HepG2 (cell line): Measurements from ENCODE around the gene CKS1B. TPM values are rescaled to one million over a fixed set of nuclear protein-coding genes. Genes with fewer than 3 reads are reported as not detected.

Experiments used
- CTCF ChIP-seq: sonication (generic); formaldehyde crosslinking; IDR thresholded peaks from 2 replicates; pipeline ENCODE4 v1.5.0; 2020; ENCODE audit warnings: mild to moderate bottlenecking, missing genetic modification reagents, moderate library complexity
- KLF11 ChIP-seq: IDR thresholded peaks from 2 replicates; pipeline ENCODE4 v1.6.1; 2016; ENCODE audit warnings: missing compliant biosample characterization
- MYC ChIP-seq: sonication (generic); formaldehyde crosslinking; IDR thresholded peaks from 2 replicates; pipeline ENCODE4 v1.9.0; 2021; ENCODE audit warnings: missing genetic modification reagents, borderline replicate concordance
- PHF20 ChIP-seq: sonication (generic); formaldehyde crosslinking; IDR thresholded peaks from 2 replicates; pipeline ENCODE4 v1.5.0; 2020; ENCODE audit warnings: mild to moderate bottlenecking, missing genetic modification reagents
- PRPF4 ChIP-seq: fragments of 200-400 bp; formaldehyde crosslinking; IDR thresholded peaks from 2 replicates; pipeline ENCODE4 v1.6.1; 2016; ENCODE audit warnings: low read length, low read depth; ENCODE audit not compliant: poor library complexity, severe bottlenecking
- TFAP4 ChIP-seq: sonication (generic); IDR thresholded peaks from 2 replicates; pipeline ENCODE4 v1.6.1; 2016; ENCODE audit warnings: low read depth, borderline replicate concordance
- ZGPAT ChIP-seq: IDR thresholded peaks from 2 replicates; pipeline ENCODE4 v1.6.1; 2016; ENCODE audit warnings: mild to moderate bottlenecking
- ZNF180 ChIP-seq: sonication (generic); formaldehyde crosslinking; IDR thresholded peaks from 2 replicates; pipeline ENCODE4 v1.4.0; 2020; ENCODE audit warnings: low read depth, missing genetic modification reagents, borderline replicate concordance
- ZNF234 ChIP-seq: sonication (generic); formaldehyde crosslinking; conservative IDR thresholded peaks from 2 replicates; pipeline ENCODE4 v1.5.1; 2020; ENCODE audit warnings: mild to moderate bottlenecking, missing genetic modification reagents
- ZNF275 ChIP-seq: sonication (generic); formaldehyde crosslinking; IDR thresholded peaks from 2 replicates; pipeline ENCODE4 v1.8.0; 2022; ENCODE audit warnings: missing genetic modification reagents, mild to moderate bottlenecking, inconsistent platforms, borderline replicate concordance
- ZNF326 ChIP-seq: sonication (generic); formaldehyde crosslinking; IDR thresholded peaks from 2 replicates; pipeline ENCODE4 v1.4.0; 2020; ENCODE audit warnings: missing genetic modification reagents, borderline replicate concordance
- ZNF33A ChIP-seq: sonication (generic); formaldehyde crosslinking; IDR thresholded peaks from 2 replicates; pipeline ENCODE4 v1.5.1; 2020; ENCODE audit warnings: missing genetic modification reagents, mild to moderate bottlenecking, moderate library complexity, borderline replicate concordance
- ZNF441 ChIP-seq: sonication (generic); formaldehyde crosslinking; IDR thresholded peaks from 2 replicates; pipeline ENCODE4 v1.7.0; 2021; ENCODE audit warnings: missing genetic modification reagents, borderline replicate concordance
- ZNF558 ChIP-seq: sonication (generic); formaldehyde crosslinking; IDR thresholded peaks from 2 replicates; pipeline ENCODE4 v1.9.0; 2022; ENCODE audit warnings: mild to moderate bottlenecking, missing genetic modification reagents, borderline replicate concordance
- ZUFSP ChIP-seq: sonication (generic); formaldehyde crosslinking; IDR thresholded peaks from 2 replicates; pipeline ENCODE4 v1.9.0; 2021; ENCODE audit warnings: missing genetic modification reagents, mild to moderate bottlenecking, borderline replicate concordance
- polyA plus RNA-seq, 8 experiments: library from polyadenylated mRNA; depleted of rRNA in 3 of 8; stranded (reverse) in 7 of 8; unstranded in 1 of 8; fragments of >200 nt; fragmentation: Illumina TruSeq in 4 of 8; extraction: Trizol in 4 of 8; gene quantifications; 2 replicates each; pipeline versions ENCODE4 v1.2.1 to v1.2.3, GENCODE V29; 2011 to 2016; ENCODE audit warnings: low read depth in 4 of 8, missing spikeins in 1 of 8, mixed read lengths in 1 of 8; ENCODE audit not compliant: insufficient read depth in 1 of 8
- total RNA-seq, 5 experiments: library from RNA; depleted of rRNA; stranded (reverse); fragments of >200 nt; fragmentation: Illumina TruSeq; extraction: Trizol; gene quantifications; 2 replicates each; pipeline ENCODE4 v1.2.3, GENCODE V29; 2016; ENCODE audit warnings: low read depth in 1 of 5

The CKS1B gene
- total and polyA plus RNA-seq, 2 of the 13 experiments (the other 11 are each of a cell fraction or from before 2014, with no cell fraction given) = 217 to 222 TPM

- TF ChIP-seq CTCF (CRISPR knock-in tag) (peak; percentile 0; the same call in 1 of the 2 replicates), ZNF326 (CRISPR knock-in tag) (no peak), KLF11 (no peak), ZNF234 (CRISPR knock-in tag) (no peak), ZNF180 (CRISPR knock-in tag) (no peak), ZGPAT (CRISPR knock-in tag) (peak; percentile 61; the same call in 1 of the 2 replicates), ZUFSP (CRISPR knock-in tag) (no peak), TFAP4 (peak; percentile 85), MYC (peak; percentile 57; the same call in 1 of the 2 replicates), ZNF275 (CRISPR knock-in tag) (no peak), ZNF441 (CRISPR knock-in tag) (no peak), ZNF33A (CRISPR knock-in tag) (no peak), PHF20 (CRISPR knock-in tag) (no peak), PRPF4 (no peak), ZNF558 (CRISPR knock-in tag) (no peak)
Observed at GRCh38 chr1:154931940-154932487, 42.5 kb upstream of the CKS1B start (continued).
